Measurements from ENCODE around the gene LMBR1. TPM values are rescaled to one million over a fixed set of nuclear protein-coding genes. Genes with fewer than 3 reads are reported as not detected.

Gene LMBR1
- total RNA-seq, 1 experiment from 2014 or later: 105 TPM

DNA sequence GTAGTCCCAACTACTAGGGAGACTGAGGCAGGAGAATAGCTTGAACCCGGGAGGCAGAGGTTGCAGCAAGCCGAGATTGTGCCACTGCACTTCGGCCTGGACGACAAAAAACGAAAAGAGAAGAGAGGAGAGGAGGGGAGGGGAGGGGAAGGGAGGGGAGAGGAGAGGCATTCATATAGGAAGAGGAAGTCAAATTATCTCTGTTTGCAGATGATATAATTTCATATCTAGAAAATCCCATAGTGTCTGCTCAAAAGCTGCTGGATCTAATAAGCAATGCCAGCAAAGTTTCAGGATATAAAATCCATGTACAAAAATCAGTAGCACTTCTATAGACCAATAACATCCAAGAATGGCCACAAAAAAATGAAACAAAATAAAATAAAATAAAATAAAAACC, 120.3 kb downstream of the LMBR1 start:
- Mint-ChIP-seq H3K27ac (ENCODE audit: low read depth, unreplicated experiment) (no peak overlapping the region), H3K27me3 (ENCODE audit: insufficient read depth, unreplicated experiment) (no peaks in the 10 kb centered on the region), H3K36me3 (ENCODE audit: insufficient read depth, unreplicated experiment) (peaks cover 14% of the 10 kb centered on the region), H3K4me3 (ENCODE audit: unreplicated experiment) (no peak overlapping the region), H3K9me3 (ENCODE audit: unreplicated experiment) (no peaks in the 10 kb centered on the region), H3K4me1 (ENCODE audit: insufficient read depth, unreplicated experiment) (peaks cover 15% of the 10 kb centered on the region)
- CTCF ChIA-PET: interaction anchor here (0.7 to 0.9 kb wide), 2 partner anchors 33 to 957 kb away, joined by 3 read pairs; no protein-coding TSS in a partner anchor
- POLR2A ChIA-PET: no interaction called here
- intact Hi-C loops (cut with micrococcal nuclease): no loop called here
- TF ChIP-seq, protein P1, sequence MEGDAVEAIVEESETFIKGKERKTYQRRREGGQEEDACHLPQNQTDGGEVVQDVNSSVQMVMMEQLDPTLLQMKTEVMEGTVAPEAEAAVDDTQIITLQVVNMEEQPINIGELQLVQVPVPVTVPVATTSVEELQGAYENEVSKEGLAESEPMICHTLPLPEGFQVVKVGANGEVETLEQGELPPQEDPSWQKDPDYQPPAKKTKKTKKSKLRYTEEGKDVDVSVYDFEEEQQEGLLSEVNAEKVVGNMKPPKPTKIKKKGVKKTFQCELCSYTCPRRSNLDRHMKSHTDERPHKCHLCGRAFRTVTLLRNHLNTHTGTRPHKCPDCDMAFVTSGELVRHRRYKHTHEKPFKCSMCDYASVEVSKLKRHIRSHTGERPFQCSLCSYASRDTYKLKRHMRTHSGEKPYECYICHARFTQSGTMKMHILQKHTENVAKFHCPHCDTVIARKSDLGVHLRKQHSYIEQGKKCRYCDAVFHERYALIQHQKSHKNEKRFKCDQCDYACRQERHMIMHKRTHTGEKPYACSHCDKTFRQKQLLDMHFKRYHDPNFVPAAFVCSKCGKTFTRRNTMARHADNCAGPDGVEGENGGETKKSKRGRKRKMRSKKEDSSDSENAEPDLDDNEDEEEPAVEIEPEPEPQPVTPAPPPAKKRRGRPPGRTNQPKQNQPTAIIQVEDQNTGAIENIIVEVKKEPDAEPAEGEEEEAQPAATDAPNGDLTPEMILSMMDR (IDR thresholded peaks at IDR 0.05; ENCODE audit: unreplicated experiment): no peak
- DNase-seq (ENCODE audit: unreplicated experiment): no peak
- BruUV-seq (replicated peaks): no TSS peak

GRCh38 chr7:156768698-156769472, 124.1 kb downstream of the LMBR1 start:
- Mint-ChIP-seq H3K4me3 (ENCODE audit: unreplicated experiment) (no peak overlapping the region), H3K27me3 (ENCODE audit: insufficient read depth, unreplicated experiment) (no peaks in the 10 kb centered on the region), H3K27ac (ENCODE audit: low read depth, unreplicated experiment) (no peak overlapping the region), H3K36me3 (ENCODE audit: insufficient read depth, unreplicated experiment) (peaks cover 15% of the 10 kb centered on the region), H3K9me3 (ENCODE audit: unreplicated experiment) (no peaks in the 10 kb centered on the region), H3K4me1 (ENCODE audit: insufficient read depth, unreplicated experiment) (peaks cover 8% of the 10 kb centered on the region)
- DNase-seq (ENCODE audit: unreplicated experiment): peak; percentile 38
- no TSS peak for BruUV-seq (replicated peaks)
- CTCF ChIA-PET: interaction anchor here (0.5 to 1.7 kb wide), 4 partner anchors 10 to 523 kb away, joined by 3 to 5 read pairs (median 4); no protein-coding TSS in a partner anchor
- TF ChIP-seq, protein P1 (IDR thresholded peaks at IDR 0.05; ENCODE audit: unreplicated experiment): no peak
- POLR2A ChIA-PET: interaction anchor here (0.6 to 0.9 kb wide), 2 partner anchors 10 to 919 kb away, joined by 3 to 5 read pairs; no protein-coding TSS in a partner anchor
- intact Hi-C loops (cut with micrococcal nuclease): no loop called here

GRCh38 chr7:156766666-156767065, 126.3 kb downstream of the LMBR1 start:
- Mint-ChIP-seq H3K27me3 (ENCODE audit: insufficient read depth, unreplicated experiment) (no peaks in the 10 kb centered on the region), H3K27ac (ENCODE audit: low read depth, unreplicated experiment) (no peak overlapping the region), H3K9me3 (ENCODE audit: unreplicated experiment) (no peaks in the 10 kb centered on the region), H3K36me3 (ENCODE audit: insufficient read depth, unreplicated experiment) (peaks cover 16% of the 10 kb centered on the region), H3K4me1 (ENCODE audit: insufficient read depth, unreplicated experiment) (peaks cover 8% of the 10 kb centered on the region), H3K4me3 (ENCODE audit: unreplicated experiment) (no peak overlapping the region)
- BruUV-seq (replicated peaks): no TSS peak
- intact Hi-C loops (cut with micrococcal nuclease): no loop called here
- CTCF ChIA-PET: no interaction called here
- TF ChIP-seq, protein P1 (IDR thresholded peaks at IDR 0.05; ENCODE audit: unreplicated experiment): no peak
- DNase-seq (ENCODE audit: unreplicated experiment): no peak
- POLR2A ChIA-PET: no interaction called here

DNA sequence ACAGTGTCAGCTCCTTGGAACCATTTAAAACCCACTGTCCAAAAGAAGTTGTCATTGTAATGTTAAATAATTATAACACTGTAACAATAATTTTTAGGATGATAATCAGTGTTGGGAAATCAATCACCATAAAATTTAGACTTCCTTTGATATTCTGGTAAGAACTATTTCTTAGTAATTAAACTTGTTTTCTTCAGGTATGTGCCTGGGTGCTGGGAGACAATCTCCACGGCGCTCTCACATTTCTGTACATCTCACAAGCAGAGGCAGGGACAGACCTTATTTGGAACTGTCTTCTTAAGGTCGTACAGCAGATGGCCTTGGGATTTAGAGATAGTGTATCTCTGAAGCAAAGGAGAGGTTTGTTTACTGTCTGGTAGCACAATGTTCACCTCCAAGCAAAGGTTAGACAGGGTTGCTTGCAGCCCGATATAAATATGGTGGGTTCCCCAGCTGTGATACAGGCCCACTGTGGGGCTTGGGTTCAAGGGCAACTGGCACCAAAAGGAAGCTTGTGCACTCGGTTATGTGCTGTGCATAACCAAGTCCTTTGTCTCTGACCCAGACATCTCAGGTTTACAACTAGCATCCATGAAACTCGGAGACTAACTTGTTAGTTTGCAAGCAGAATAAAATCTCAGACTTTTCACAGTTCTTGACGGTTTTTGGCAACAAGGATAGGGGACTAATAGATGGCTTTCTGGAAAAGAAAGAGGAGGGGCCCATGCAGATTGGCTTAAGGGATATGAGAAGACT, 126.9 kb downstream of the LMBR1 start:
- intact Hi-C loops (cut with micrococcal nuclease): loop anchor here (2.0 kb wide), 1 partner anchor 609 kb away; no protein-coding TSS in a partner anchor
- ChIA-PET POLR2A (interaction anchor here (0.6 kb wide), 1 partner anchor 920 kb away, joined by 4 read pairs; no protein-coding TSS in a partner anchor), CTCF (interaction anchor here (0.5 kb wide), 1 partner anchor 102 kb away, joined by 3 read pairs; no protein-coding TSS in a partner anchor)
- Mint-ChIP-seq H3K27me3 (ENCODE audit: insufficient read depth, unreplicated experiment) (no peaks in the 10 kb centered on the region), H3K36me3 (ENCODE audit: insufficient read depth, unreplicated experiment) (peaks cover 22% of the 10 kb centered on the region), H3K27ac (ENCODE audit: low read depth, unreplicated experiment) (no peak overlapping the region), H3K4me3 (ENCODE audit: unreplicated experiment) (no peak overlapping the region), H3K4me1 (ENCODE audit: insufficient read depth, unreplicated experiment) (peaks cover 8% of the 10 kb centered on the region), H3K9me3 (ENCODE audit: unreplicated experiment) (no peaks in the 10 kb centered on the region)
- DNase-seq (ENCODE audit: unreplicated experiment): no peak
- TF ChIP-seq, protein P1 (IDR thresholded peaks at IDR 0.05; ENCODE audit: unreplicated experiment): no peak
- BruUV-seq (replicated peaks): no TSS peak
